Right atrium auricular region (tissue), 2 donors: ENCODE results near the gene CSDE1. TPM values are rescaled to one million over a fixed set of nuclear protein-coding genes. Genes with fewer than 3 reads are reported as not detected.

Source experiments
- DNase-seq: peaks from one replicate; pipeline ENCODE4 v3.0.0-alpha.2; 2019; ENCODE audit warnings: low spot score
- H3K27ac ChIP-seq, 2 donors: fragments of 200-600 bp; sonication (generic); 1 replicate in 1 of 2; 2 replicates in 1 of 2; pipeline ENCODE4 v1.5.1; 2016 to 2019
- H3K27me3 ChIP-seq, 2 donors: fragments of 200-600 bp; sonication (generic); one replicate each; pipeline versions ENCODE4 v1.5.1 to v1.6.0; 2017 to 2019
- H3K36me3 ChIP-seq: fragments of 200-600 bp; sonication (generic); one replicate; pipeline ENCODE4 v1.5.1; 2016
- H3K4me1 ChIP-seq, 2 donors: fragments of 200-600 bp; sonication (generic); one replicate each; pipeline versions ENCODE4 v1.5.1 to v1.6.0; 2017 to 2019
- H3K4me3 ChIP-seq, 2 donors: fragments of 200-600 bp; sonication (generic); 1 replicate in 1 of 2; 2 replicates in 1 of 2; pipeline ENCODE4 v1.5.1; 2017 to 2019; ENCODE audit warnings: mild to moderate bottlenecking in 1 of 2, moderate library complexity in 1 of 2
- H3K9me3 ChIP-seq, 2 donors: fragments of 200-600 bp; sonication (generic); one replicate each; pipeline ENCODE4 v1.5.1; 2019
- total RNA-seq, 2 donors: library from RNA; depleted of rRNA; stranded (reverse); fragments of >200 nt; gene quantifications; one replicate each; pipeline ENCODE4 v1.1.0, GENCODE V29; 2016
- TF ChIP-seq, protein P1 (sequence below), 2 donors: fragments of 200-600 bp; sonication (generic); IDR thresholded peaks; one replicate each; pipeline ENCODE4 v1.5.1; 2019; ENCODE audit warnings: antibody characterized with exemption in 2 of 2

The CSDE1 gene
- total RNA-seq, 2 donors from 2014 or later = 917 to 1,380 TPM

DNA sequence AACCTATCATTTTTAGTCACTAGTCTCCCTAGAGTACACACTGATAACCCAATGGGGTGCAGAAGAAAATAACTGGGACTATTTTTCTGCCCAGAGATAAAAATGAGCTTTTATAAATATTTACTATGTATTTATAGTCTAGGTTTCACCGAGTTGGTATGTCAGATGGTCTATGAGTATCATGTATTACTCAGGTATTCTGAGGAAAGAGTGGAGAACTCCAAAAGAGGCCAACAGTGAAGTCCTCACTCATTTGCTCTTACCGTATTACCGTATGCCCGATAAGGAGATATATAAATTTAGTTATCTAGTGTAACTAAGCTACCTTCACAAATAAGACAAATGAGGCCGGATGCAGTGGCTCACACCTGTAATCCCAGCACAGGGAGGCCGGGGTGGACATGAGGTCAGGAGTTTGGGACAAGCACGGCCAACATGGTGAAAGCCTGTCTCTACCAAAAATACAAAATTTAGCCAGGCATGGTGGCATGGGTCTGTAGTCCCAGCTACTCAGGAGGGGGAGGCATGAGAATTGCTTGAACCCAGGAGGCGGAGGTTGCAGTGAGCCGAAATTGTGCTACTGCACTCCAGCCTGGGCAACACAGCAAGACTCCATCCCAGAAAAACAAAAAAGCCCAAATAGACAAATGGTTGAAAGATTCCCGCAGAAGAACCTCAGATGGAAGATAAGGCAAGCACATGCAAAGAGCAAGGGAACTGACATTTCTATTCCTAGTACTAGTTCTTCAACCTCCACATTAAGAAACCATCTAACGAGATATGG is 15.6 kb downstream of the CSDE1 start:
- no peak overlapping the region for H3K4me3 ChIP-seq
- DNase-seq = no peak
- no peaks in the 10 kb centered on the region for H3K9me3 ChIP-seq
- H3K36me3 ChIP-seq = peaks cover 9% of the 10 kb centered on the region
- H3K27me3 ChIP-seq = no peaks in the 10 kb centered on the region
- TF ChIP-seq, protein P1, sequence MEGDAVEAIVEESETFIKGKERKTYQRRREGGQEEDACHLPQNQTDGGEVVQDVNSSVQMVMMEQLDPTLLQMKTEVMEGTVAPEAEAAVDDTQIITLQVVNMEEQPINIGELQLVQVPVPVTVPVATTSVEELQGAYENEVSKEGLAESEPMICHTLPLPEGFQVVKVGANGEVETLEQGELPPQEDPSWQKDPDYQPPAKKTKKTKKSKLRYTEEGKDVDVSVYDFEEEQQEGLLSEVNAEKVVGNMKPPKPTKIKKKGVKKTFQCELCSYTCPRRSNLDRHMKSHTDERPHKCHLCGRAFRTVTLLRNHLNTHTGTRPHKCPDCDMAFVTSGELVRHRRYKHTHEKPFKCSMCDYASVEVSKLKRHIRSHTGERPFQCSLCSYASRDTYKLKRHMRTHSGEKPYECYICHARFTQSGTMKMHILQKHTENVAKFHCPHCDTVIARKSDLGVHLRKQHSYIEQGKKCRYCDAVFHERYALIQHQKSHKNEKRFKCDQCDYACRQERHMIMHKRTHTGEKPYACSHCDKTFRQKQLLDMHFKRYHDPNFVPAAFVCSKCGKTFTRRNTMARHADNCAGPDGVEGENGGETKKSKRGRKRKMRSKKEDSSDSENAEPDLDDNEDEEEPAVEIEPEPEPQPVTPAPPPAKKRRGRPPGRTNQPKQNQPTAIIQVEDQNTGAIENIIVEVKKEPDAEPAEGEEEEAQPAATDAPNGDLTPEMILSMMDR (IDR thresholded peaks at IDR 0.05) = no peak
- H3K4me1 ChIP-seq = peaks cover 0 to 19% of the 10 kb centered on the region in 2 donors
- H3K27ac ChIP-seq = no peak overlapping the region

DNA sequence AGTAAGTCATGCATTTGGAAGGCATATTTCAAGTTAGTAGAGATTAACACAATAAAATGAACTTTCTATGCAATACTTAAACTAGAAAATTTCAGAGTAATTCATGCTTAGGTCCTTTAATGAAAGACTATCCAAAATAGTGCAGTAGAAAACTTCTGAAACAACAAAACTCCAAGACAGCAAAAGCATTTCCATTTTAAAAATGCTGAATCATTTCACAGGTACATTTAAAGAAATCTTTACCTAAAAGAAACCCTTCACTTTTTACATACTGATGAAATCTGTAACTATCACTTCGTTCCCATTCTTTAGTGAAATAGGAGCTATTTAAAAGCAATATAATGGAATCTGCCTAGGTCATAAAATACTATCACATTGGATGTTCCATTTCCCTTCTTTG is 17.5 kb downstream of the CSDE1 start:
- no peaks in the 10 kb centered on the region for H3K9me3 ChIP-seq
- no peak overlapping the region for H3K4me3 ChIP-seq
- DNase-seq = no peak
- peaks cover 28% of the 10 kb centered on the region for H3K36me3 ChIP-seq
- H3K27ac ChIP-seq = no peak overlapping the region
- TF ChIP-seq, protein P1 (IDR thresholded peaks at IDR 0.05) = no peak
- peaks cover 0 to 7% of the 10 kb centered on the region in 2 donors for H3K4me1 ChIP-seq
- H3K27me3 ChIP-seq = no peaks in the 10 kb centered on the region

DNA sequence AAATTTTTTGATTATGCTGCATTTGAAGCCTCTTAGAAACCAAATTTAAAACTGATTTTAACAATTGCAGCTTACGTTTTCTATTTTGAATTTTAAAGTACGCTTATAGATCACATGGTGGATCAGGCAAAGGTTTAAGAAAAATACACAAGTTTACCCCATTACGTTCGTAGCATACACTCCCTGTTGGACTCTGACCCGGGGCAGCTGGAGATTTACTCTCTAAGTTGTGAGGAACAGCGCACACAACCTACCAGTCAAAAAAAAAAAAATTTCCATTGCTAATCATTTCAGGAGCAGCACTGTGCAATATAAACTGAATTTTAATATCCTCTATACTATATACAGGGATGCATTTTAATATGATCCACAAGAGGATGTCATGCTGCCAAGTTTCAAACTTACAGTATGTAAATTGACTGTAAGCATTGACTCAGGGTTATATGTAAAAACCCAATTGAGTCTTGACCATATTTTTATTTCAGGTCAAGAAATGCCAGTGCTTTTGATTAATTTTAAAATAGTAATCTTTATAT is 20.4 kb downstream of the CSDE1 start:
- DNase-seq = no peak
- H3K4me3 ChIP-seq = no peak overlapping the region
- H3K27me3 ChIP-seq = no peaks in the 10 kb centered on the region
- H3K9me3 ChIP-seq = no peaks in the 10 kb centered on the region
- peaks cover 57% of the 10 kb centered on the region for H3K36me3 ChIP-seq
- TF ChIP-seq, protein P1 (IDR thresholded peaks at IDR 0.05) = no peak
- peaks cover 0 to 2% of the 10 kb centered on the region in 2 donors for H3K4me1 ChIP-seq
- H3K27ac ChIP-seq = no peak overlapping the region

DNA sequence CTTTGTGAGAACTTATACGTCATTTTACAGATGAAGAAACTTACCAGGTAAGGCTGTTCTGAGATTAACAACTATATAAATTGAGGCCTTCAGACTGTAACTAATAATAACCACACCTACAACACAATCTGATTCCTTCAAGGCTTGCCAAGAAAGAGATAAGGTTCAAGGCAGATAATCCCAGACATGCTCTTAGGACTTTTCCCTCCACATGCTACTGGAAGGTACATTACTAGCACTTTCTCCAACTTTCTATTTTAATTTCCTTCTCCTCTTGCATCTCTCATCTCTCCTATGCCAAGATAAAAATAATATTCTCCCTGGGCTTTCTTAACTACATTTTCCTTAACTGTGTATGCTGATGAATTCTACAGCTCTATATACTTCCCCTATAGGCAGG is 22.3 kb downstream of the CSDE1 start:
- Histone ChIP-seq H3K27ac (no peak overlapping the region), H3K4me3 (no peak overlapping the region), H3K27me3 (no peaks in the 10 kb centered on the region), H3K9me3 (no peaks in the 10 kb centered on the region), H3K36me3 (peaks cover 76% of the 10 kb centered on the region), H3K4me1 (peaks cover 0 to 3% of the 10 kb centered on the region in 2 donors)
- TF ChIP-seq, protein P1 (IDR thresholded peaks at IDR 0.05) = no peak
- no peak for DNase-seq

DNA sequence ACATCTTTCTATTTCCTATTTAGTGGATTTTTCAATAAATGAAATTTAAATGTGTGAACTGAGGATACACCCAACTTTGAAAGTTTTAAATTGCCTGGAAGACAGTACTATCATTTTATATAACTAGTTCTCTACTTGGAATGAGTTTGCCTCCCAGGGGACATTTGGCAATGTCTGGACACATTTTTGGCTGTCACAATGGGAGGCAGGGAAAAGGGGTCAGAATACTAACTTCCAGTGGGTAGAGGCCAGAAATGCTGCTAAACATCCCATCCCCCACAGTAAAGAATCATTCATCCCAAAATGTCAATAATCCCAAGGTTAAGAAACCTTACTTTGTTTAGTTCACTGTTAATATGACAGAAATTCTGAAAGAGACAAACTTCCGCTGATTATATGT is 28.0 kb downstream of the CSDE1 start:
- Histone ChIP-seq H3K9me3 (no peaks in the 10 kb centered on the region), H3K27me3 (no peaks in the 10 kb centered on the region), H3K36me3 (peaks cover 92% of the 10 kb centered on the region), H3K4me3 (no peak overlapping the region), H3K4me1 (peaks cover 0 to 5% of the 10 kb centered on the region in 2 donors), H3K27ac (no peak overlapping the region)
- TF ChIP-seq, protein P1 (IDR thresholded peaks at IDR 0.05) = no peak
- no peak for DNase-seq
